Adrenal gland (tissue), 12 donors: ENCODE measurements around the gene BMP8A. TPM values are rescaled to one million over a fixed set of nuclear protein-coding genes. Genes with fewer than 3 reads are reported as not detected.

ENCODE experiments used
- DNase-seq, 7 donors: peaks; one replicate each; pipeline ENCODE4 v3.0.0-alpha.2; 2019 to 2020
- H3K27ac ChIP-seq, 5 donors: fragments of 200-600 bp; sonication (generic) in 4 of 5; 1 replicate in 3 of 5; 2 replicates in 2 of 5; pipeline versions ENCODE4 v1.5.1 to v1.8.0; 2016 to 2020; ENCODE audit warnings: mild to moderate bottlenecking in 1 of 5
- H3K27me3 ChIP-seq: fragments of 200-600 bp; 2 replicates; pipeline ENCODE4 v1.8.0; 2021
- H3K36me3 ChIP-seq, 2 donors: fragments of 200-600 bp; replicated peaks in 1 of 2; 1 replicate in 1 of 2; 2 replicates in 1 of 2; pipeline versions ENCODE4 v1.5.1 to v1.8.0; 2018 to 2022
- H3K4me1 ChIP-seq, 2 donors: fragments of 200-600 bp; replicated peaks in 1 of 2; 1 replicate in 1 of 2; 2 replicates in 1 of 2; pipeline versions ENCODE4 v1.5.1 to v1.8.0; 2018 to 2021
- H3K4me3 ChIP-seq, 4 donors: fragments of 200-600 bp; sonication (generic) in 3 of 4; one replicate each; pipeline ENCODE4 v1.5.1; 2016 to 2018
- H3K9me3 ChIP-seq, 3 donors: fragments of 200-600 bp; sonication (generic) in 1 of 3; replicated peaks in 1 of 3; 1 replicate in 2 of 3; 2 replicates in 1 of 3; pipeline versions ENCODE4 v1.5.1 to v1.8.0; 2016 to 2021
- POLR2A ChIP-seq, 2 donors: fragments of 450-650 bp; IDR thresholded peaks; one replicate each; pipeline ENCODE4 v1.6.1; 2017; ENCODE audit warnings: antibody characterized with exemption in 2 of 2, mild to moderate bottlenecking in 2 of 2, moderate library complexity in 1 of 2
- WGBS, 4 donors: extraction: QIAGEN DNeasy Blood & Tissue Kit in 2 of 4; methylation state at CpG; one replicate each; pipeline versions ENCODE4 v1.1.5 to v1.1.7; 2013 to 2017; 5-methylcytosine and 5-hydroxymethylcytosine counted together
- intact Hi-C, 2 donors: fragments of 100-400 bp; cut with DNase I; formaldehyde crosslinking; loops; one replicate each; pipeline versions ENCODE4 v1.14.1 to v1.15.0; 2022 to 2023
- polyA plus RNA-seq, 3 donors: library from polyadenylated mRNA; stranded (reverse); fragments of 200-250 nt in 2 of 3; fragments of 350-450 nt in 1 of 3; fragmentation: Illumina TruSeq in 1 of 3; extraction: RNeasy Lipid Tissue Mini Kit (QIAGEN cat#74804) in 1 of 3; gene quantifications; one replicate each; pipeline ENCODE4 v1.2.3, GENCODE V29; 2013 to 2014
- total RNA-seq, 9 donors: library from RNA; depleted of rRNA in 4 of 9; stranded (reverse); fragments of >200 nt in 4 of 9; fragments of 120-200 nt in 1 of 9; fragmentation: NEBNext Ultra II Directional in 1 of 9; extraction: Animal tissue kit (Norgen Biotek cat#: 25700) in 1 of 9; gene quantifications; one replicate each; pipeline versions ENCODE4 v1.1.0 to v1.2.4, GENCODE V29; 2013 to 2023
- TF ChIP-seq, protein P1 (sequence below), 6 experiments: fragments of 450-650 bp in 4 of 6; fragments of 200-600 bp in 2 of 6; sonication (generic) in 1 of 6; IDR thresholded peaks; 1 replicate in 5 of 6; 2 replicates in 1 of 6; pipeline versions ENCODE4 v1.5.1 to v1.8.0; 2016 to 2021; ENCODE audit warnings: antibody characterized with exemption in 6 of 6, mild to moderate bottlenecking in 2 of 6, moderate library complexity in 1 of 6
- donor health status: healthy with polysubstance abuse.
- donor health status: Bipolar disorder and iron deficiency.
- donor health status: DM: yes; HTN: yes; CAD: no.
- donor health status: DM: no; HTN: no; CAD: no.
- donor health status: DM: no; HTN: no; CAD: no.
- donor health status: DM: yes; HTN: yes; CAD: no.

The BMP8A gene
- total and polyA plus RNA-seq, 12 donors: 0.09 to 1.7 (median 0.55) TPM; not detected in 1

DNA sequence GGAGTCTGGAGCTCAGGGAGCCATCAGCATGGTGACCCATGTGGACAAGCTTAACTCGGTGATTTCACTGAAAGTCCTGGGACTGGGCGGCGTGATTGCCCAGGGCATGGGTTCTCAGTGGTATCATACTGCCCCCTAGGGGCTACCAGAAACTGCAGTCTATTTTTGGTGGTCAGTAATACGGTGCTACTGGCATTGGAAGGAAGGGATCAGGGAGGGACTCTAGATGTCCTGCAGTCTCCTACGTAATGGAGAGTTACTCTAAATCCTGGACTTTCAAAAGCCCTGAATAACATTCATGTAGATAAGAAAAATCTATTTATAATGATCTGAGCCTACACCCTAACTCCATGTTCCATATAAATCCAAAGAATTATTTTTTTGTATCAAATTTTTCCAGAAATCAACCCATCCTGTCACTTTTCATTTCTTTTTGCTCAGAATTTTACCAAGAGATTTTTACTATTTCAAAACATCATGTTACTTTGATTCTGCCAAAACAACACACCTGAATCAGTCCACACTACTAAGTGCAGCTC lies 47.9 kb downstream of the BMP8A start:
- H3K4me3 ChIP-seq: no peak overlapping the region
- intact Hi-C loops: loop anchor here in 1 of 2 donors (5.0 kb wide), 1 partner anchor 442 kb away; no protein-coding TSS in a partner anchor
- peak; percentile 76 to 89 (median 81) for DNase-seq
- H3K9me3 ChIP-seq: no peaks in the 10 kb centered on the region
- no peak for TF ChIP-seq POLR2A (IDR thresholded peaks at IDR 0.05)
- TF ChIP-seq, protein P1, sequence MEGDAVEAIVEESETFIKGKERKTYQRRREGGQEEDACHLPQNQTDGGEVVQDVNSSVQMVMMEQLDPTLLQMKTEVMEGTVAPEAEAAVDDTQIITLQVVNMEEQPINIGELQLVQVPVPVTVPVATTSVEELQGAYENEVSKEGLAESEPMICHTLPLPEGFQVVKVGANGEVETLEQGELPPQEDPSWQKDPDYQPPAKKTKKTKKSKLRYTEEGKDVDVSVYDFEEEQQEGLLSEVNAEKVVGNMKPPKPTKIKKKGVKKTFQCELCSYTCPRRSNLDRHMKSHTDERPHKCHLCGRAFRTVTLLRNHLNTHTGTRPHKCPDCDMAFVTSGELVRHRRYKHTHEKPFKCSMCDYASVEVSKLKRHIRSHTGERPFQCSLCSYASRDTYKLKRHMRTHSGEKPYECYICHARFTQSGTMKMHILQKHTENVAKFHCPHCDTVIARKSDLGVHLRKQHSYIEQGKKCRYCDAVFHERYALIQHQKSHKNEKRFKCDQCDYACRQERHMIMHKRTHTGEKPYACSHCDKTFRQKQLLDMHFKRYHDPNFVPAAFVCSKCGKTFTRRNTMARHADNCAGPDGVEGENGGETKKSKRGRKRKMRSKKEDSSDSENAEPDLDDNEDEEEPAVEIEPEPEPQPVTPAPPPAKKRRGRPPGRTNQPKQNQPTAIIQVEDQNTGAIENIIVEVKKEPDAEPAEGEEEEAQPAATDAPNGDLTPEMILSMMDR (IDR thresholded peaks at IDR 0.05): peak; percentile 88 to 94 (median 91)
- no peak overlapping the region for H3K27ac ChIP-seq
- H3K27me3 ChIP-seq: no peaks in the 10 kb centered on the region
- H3K4me1 ChIP-seq: peaks cover 0 to 8% of the 10 kb centered on the region in 2 donors
- WGBS, 4 donors: 1 to 7% (median 7%) methylated on average over 2 to 5 of the region's 5 CpGs
- H3K36me3 ChIP-seq: no peaks in the 10 kb centered on the region

DNA sequence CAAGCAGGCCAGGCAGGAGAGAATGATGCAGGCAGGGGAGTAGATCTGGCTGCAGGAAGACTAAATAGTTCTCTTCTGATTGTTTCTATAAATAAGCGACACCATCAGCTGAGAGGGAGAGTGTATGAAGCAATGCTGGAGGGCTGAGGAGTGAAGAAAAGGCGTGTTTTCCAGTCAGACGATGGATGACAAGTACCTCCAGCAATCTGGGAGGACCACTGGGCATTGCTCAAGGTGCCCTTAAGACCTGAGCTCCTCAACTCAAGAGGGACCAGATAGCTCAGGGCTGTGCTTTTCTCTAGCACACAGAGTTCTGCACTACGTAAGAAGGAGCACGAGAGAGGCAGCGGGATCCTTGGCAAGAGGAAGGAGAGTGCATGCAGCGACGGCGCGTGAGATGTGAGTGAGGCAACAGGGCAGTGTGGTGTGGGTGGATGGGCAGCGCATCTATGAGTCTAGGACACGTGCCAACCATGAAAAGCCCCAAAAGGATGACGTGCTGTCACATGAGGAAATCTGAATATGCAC lies 49.1 kb downstream of the BMP8A start:
- Histone ChIP-seq H3K9me3 (no peaks in the 10 kb centered on the region), H3K27ac (peak overlapping the region in 3 of 5 donors; percentile 8 to 66 (median 54)), H3K4me3 (no peak overlapping the region), H3K36me3 (peaks cover 0 to 4% of the 10 kb centered on the region in 2 donors), H3K4me1 (peaks cover 0 to 8% of the 10 kb centered on the region in 2 donors), H3K27me3 (no peaks in the 10 kb centered on the region)
- no peak for TF ChIP-seq POLR2A (IDR thresholded peaks at IDR 0.05)
- TF ChIP-seq, protein P1 (IDR thresholded peaks at IDR 0.05): no peak
- peak; percentile 51 to 81 (median 71) for DNase-seq
- 74 to 86% (median 80%) methylated on average over 13 of the region's 13 CpGs for WGBS, 4 donors
- intact Hi-C loops: no loop called here

DNA sequence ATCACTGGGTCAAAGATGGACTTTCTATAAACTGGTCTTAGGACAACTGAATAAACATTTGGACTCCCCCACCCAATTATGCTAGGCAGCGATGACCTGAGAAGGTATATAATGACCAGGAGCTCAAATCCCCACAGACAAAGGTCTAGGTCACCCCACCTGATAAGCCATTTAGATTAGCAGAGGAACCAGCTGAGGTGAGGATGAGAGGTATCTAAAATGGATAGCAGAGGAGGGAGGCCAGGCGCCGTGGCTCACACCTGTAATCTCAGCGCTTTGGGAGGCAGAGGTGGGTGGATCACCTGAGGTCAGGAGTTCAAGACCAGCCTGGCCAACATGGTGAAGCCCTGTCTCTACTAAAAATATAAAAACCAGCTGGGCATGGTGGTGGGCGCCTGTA lies 51.5 kb downstream of the BMP8A start:
- DNase-seq: no peak
- intact Hi-C loops: no loop called here
- Histone ChIP-seq H3K4me3 (no peak overlapping the region), H3K9me3 (no peaks in the 10 kb centered on the region), H3K27me3 (no peaks in the 10 kb centered on the region), H3K4me1 (peaks cover 0 to 8% of the 10 kb centered on the region in 2 donors), H3K27ac (no peak overlapping the region), H3K36me3 (peaks cover 0 to 26% of the 10 kb centered on the region in 2 donors)
- WGBS, 4 donors: 94 to 98% (median 98%) methylated on average over 5 of the region's 5 CpGs
- no peak for TF ChIP-seq POLR2A (IDR thresholded peaks at IDR 0.05)
- TF ChIP-seq, protein P1 (IDR thresholded peaks at IDR 0.05): no peak

DNA sequence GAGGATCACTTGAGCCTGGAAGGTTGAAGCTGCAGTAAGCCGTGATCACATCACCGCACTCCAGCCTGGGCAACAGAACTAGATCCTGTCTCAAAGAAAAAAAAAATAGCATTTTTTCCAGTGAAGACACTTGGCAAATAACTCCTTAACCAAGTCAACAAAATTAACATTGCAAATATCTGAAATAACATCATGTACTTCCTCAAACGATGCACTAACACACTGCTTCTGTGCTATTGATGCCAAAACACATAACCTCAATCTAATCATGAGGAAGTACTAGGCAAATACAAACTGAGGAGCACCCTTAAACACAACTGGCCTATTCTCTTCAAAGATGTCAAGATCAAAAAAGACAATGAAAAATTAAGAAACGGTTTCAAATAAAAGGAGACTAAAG lies 52.9 kb downstream of the BMP8A start:
- TF ChIP-seq, protein P1 (IDR thresholded peaks at IDR 0.05): no peak
- TF ChIP-seq POLR2A (IDR thresholded peaks at IDR 0.05): no peak
- DNase-seq: no peak
- H3K9me3 ChIP-seq: no peaks in the 10 kb centered on the region
- H3K36me3 ChIP-seq: peaks cover 0 to 35% of the 10 kb centered on the region in 2 donors
- no peak overlapping the region for H3K27ac ChIP-seq
- H3K4me3 ChIP-seq: no peak overlapping the region
- WGBS, 4 donors: 73 to 82% (median 79%) methylated on average over 4 of the region's 4 CpGs
- intact Hi-C loops: no loop called here
- peaks cover 0 to 5% of the 10 kb centered on the region in 2 donors for H3K4me1 ChIP-seq
- H3K27me3 ChIP-seq: no peaks in the 10 kb centered on the region
